IPS-NIHi11 (cell line): Measurements from ENCODE around the gene KIAA0930.

Source experiments
- DNase-seq: peaks from one replicate; pipeline ENCODE4 v3.0.0; 2012; ENCODE audit warnings: mixed read lengths, low spot score

The KIAA0930 gene

DNA sequence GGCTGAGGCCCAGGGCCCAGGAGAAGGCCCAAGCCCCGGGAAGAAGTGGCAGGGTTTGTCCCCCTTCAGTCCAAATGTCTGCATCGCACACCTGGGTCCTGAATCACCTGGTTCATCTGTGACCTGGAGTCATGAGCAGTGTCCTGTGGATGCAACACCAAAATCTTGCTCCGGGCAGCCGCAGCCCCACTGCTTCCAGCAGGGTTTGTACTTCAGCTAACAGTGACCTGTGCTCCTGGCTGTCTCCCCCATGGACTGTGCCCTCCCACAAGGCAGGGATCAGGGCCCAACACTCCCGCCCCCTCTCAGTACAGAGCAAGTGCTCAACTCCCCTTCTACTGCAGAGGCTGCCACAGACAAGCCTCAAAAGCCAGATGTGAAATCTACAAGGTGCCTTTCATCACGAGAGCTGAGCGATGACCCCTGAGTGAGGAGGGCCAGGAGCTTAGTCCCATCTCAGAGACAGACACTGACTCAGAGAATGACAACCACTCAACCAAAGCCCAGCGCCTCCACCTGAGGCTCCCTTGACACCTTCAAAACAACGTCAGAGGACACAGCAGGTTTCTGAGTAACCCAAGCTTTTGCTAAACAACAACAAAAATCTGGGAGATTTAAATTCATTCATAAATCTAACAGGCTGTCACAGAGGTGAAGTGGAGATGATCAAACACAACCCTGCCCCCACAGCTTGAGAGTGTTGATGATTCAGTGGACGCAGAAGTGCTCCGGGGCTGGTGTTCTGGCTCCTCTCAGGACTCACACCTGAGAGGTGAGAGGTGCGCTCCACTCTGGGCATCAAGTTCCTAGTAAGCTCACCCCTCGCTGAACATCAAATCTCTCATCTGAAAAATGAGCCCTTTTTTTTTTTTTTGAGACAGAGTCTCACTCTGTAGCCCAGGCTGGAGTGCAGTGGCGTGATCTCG, 3.4 kb downstream of the KIAA0930 start:
- DNase-seq: no peak

DNA sequence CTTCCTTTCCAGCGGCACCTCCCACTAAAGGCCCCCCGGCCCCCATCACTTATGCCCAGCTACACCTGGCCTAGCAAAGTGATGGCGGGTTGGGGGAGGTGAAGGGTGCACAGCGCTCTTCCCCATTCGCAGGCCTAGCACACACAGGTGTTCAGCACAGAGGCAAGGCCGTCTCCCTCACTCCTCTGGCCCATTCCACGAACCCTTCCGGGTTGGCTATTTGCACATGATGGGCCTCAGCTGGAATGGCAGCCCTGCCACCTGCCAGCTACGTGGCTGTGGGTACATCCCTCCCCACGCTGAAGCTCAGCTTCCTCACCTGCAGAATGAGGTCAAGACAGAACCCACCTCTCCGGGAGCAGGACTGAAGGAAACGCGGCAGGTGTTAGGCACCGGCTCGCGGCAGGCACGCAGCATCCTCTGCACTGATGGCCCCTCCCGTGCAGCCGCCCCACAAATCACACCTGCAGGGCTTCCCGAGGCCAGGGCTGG, 4.8 kb downstream of the KIAA0930 start:
- no peak for DNase-seq

DNA sequence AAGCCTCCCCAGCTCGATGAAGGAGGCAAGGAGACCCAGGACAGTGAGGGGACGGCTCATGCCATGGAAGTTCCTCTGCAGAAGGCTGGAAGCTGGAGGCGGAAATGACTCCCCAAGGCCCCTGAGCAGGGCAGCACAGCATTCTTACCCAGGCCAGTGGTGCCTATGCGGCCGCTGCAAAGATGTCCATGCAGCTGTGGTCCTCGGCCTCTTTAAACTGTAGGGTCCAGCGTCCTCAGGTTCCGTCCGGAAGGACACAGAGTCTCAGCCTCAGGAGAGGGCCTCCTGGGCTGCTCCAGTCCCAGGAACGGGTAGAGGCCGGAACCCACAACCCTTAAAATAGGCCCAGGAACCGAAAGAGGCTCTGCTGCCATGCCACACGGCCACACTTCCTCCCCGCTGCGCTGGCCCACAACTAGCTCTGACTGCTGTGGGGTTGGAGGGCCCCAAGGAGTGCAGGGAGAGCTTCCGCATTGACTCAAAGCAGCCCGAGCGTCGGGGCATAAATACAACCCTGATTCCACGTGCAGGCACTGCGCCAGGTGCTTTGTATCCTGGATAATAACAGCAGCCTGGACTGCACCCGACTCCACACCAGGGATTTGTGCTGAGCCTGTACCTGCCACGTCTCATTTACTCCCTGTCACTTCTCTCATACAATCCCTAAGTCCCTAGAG, 5.5 kb downstream of the KIAA0930 start:
- DNase-seq: no peak

DNA sequence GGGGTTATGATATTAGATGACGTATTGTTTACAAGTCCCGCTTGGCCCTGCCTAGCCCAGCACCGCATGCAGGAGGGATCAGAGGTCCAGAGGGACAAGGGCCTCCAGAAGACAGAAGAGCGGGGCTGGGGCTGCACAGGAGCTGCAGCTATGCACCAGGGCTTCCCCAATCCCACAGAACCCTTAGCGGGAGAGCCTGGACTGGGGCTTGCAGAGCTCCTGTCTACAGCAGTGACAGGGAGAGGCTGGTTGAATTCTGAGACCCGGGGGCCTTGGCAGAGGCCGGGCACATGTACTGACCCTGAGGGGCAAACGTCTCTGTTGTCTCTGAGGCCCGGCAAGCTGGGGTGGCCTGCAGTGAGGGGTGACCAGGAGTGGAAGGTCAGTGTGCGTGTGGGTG, 6.9 kb downstream of the KIAA0930 start:
- DNase-seq: no peak

DNA sequence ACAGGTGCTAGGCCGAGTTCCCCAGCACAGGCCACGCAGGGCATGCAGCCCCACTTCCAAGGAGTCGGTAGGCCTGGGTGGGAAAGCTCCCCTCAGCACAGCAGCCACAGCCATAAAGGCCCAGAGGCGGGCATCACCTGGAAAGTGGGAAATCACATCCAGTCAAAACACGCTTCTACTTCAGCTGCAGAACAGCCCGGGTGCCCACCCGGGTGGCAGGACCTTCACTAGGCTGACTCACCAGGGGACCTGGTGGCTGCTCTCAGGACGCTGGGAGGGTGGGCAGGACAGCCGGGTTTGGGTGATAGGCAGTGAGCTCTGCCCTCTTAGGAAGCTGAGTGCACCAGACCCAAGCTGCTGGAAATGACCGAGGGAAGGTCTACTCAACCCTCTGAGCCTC, 7.3 kb downstream of the KIAA0930 start:
- no peak for DNase-seq

DNA sequence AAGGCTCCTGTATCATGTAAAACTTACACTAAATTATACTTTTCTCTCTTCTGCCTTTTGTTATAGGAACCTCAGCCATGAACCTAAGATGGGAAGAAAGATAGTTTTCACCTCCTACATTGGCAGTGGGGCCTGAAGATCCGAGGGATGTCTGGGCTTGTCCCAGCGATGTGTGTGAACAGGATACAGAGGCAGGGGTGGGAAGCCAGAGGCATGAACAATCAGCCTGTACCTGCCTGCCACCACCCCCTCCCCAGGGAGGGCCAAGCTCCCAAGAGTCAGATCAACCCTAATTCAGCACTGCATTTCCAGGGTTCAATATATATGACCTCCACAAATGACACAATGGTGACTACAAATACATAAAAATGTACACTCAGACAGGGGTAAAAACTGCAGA, 9.4 kb downstream of the KIAA0930 start:
- DNase-seq: no peak

DNA sequence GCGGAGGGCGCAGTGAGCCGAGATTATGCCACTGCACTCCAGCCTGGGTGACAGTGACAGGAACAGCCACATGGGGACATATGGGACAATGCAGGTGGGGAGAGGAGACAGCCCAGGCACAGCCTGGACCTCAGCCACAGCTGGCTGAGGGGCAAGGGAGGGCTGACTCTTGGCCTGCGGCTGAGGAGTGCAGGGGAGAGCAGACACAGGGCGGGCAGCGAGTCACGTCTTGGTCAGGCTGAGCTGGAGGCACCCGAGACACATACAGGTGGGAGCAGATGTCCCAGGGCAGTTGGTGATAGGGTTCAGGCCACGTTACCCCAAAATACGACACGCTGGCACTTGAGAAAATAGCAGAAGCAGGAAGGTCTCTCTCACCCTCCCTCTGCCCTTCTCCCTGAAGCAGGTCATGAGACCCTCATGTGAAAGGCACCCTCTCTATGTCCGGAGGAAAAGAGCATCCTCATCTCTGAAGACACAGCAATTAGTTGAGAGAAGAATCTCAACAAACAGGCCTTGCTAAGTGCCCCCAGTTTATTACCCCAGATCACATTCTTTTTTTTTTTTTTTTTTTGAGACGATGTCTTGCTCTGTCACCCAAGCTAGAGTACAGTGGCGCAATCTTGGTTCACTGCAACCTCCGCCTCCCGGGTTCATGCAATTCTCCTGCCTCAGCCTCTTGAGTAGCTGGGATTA, 10.5 kb downstream of the KIAA0930 start:
- no peak for DNase-seq

DNA sequence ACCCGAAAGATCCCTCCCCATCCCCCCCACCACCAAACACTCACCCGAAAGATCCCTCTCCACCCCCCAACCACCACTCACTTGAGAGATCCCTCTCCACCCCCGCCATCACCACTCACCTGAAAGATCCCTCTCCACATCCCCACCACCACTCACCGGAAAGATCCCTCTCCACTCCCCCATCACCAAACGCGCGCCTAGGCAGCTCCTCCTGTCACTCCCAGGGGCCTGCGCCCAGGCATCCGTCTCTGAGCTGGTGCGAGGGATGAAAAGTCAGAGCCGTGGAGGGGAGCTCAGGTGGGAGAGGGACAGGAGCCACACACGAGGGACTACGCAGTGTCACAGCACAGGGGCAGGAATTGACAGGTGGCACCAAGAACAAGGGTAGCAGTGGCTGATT, 11.5 kb downstream of the KIAA0930 start:
- DNase-seq: no peak

DNA sequence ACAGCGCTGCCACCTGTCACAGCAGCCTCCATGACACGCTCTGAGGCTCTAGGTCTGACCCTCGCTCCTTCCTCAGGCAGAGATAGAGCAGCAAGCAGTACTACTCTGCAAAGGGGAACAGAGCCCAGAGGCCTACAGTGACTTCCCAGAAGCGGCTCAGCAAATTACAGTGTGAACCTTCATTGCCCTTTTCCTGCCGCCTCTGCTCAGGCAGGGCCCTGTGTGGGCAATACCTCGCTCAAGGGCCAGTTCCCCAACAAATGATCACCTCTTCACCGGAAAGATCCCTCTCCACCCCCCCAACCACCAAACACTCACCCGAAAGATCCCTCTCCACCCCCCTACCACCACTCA, 12.3 kb downstream of the KIAA0930 start:
- DNase-seq: no peak

DNA sequence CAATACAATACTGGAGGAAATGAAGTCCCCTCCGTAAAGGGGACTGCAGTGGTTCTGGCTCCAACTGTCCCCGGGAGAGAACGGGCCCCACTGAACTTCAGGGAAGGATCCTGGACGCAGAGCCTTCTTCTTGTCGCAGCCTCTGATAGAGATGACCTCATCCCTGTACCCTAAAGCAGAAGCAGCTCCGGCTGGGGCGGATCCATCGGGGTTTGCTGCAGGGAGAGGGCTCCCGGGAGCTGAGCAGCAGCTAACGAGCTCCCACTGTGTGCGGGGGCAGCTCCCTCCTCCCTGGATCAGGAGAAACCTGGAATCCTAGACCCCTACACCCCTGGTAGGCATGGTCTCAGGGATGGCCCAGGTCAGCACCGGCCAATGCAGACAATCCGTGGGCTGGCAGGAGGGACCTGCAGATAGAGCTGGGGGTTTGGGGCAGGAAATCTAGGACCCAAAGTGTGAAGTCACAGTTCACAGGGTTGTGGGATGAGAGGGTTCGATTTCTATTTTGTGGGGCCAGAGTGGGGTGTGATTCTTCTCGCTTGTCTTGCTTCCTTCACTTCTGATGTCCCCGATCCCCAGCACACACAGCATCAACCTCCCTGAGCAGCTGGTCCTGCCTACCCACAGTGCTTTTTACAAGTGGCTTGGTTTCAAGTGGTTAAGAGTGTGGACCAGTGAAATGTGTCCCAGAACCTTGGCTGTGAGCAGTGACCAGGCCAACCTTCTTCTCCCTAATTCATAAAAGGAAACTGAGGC, 12.9 kb downstream of the KIAA0930 start:
- no peak for DNase-seq

DNA sequence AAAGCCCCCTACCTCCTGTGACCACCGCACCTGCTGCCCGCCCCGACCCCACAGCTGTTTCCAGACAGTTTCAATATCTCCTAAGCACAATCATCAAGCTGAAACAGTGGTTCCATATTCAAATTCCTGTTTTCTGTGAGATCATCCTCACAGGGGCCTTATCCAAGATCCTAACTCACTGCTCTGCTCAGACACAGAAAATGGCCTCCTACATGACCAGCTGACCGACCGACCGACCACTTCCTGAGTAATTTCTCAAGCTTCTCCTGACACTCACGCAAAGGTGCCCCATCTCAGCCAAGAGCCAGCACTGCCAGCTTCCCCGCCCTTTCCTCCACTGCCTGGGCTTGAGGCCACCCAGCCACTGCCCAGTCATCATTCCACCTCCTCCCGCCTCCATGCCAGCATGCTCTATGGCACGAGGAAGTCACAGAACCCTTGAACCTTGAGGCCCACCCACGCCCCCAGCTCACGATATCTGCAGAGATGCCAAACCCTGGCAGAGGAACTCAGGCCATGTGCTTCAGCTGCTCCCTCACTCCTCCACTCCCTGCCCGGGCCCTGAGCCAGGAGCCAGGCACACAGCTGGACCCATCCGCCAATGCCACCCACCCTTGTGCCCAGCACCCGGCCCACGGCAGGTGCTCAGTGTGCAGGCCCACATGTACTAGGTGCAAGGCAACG, 14.0 kb downstream of the KIAA0930 start:
- no peak for DNase-seq

DNA sequence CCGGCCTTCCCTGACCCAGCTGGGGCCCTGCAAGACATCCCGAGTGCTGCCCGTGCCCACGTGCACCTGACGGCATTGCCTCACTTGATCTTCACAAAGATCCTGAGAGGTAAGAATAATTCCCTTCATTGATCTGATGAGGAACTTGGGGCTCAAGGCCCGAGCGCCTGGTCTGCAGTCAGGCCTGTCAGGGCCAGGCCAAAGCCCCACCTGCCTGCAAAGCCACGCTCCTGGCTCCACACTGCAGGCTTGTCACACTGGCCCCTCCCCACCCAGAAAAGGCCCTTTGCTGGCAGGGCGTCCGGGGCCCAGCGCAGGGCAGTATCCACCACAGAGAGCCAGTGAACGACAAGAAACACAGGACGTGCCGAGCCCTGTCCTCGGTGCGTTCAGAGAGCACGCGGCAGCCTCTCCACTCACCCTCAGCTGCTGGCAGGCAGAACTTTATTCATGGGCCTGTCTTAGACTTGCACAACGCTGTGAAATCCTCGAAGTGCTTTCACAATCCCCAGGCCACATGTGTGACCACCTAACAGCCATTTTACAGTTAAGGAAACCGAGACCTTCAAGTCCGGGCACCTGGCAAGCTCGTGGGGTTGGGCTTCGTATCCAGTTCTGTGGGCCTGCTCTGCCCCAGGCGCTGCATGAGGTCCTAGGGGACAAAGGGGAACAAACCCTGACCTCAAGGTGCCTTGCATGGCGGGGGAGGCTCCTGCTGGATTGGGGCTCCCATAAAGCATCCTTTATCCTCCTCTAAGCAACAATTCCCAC, 14.8 kb downstream of the KIAA0930 start:
- no peak for DNase-seq

DNA sequence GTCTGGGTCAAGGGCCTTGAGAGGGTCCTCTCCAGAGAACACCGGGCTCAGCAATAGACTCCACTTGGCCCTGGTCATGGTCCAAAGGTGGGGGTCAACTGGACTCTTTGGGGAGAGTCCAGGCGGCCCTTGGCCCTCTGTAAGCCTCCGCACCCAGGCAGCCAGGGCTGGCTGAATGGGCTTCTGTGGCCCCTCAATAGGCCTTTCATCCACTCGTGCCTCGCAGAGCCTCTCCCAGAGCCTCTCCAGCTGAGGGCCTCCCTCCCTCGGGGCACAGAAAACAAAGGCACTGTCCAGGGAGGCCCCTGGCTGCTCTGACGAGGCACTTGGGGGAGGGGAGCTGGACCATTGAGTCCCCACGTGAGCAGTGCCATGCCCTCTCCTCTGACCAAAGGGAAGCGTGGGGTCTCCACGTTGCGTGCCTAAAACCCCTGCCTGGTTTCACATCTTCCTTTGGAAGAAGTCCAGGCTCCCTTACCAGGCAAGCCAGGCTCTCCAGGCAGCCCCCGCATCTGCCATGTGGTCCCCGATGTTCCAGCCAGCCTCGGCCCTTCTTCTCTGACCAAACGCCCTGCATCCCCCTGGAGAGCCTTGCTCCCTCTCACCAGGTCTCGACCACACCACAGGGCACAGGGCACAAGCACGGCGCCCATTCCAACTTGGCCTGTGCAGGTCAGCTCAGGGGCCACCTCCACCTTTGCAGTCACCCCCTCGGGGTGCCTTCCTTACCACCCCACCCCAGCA, 15.5 kb downstream of the KIAA0930 start:
- no peak for DNase-seq

DNA sequence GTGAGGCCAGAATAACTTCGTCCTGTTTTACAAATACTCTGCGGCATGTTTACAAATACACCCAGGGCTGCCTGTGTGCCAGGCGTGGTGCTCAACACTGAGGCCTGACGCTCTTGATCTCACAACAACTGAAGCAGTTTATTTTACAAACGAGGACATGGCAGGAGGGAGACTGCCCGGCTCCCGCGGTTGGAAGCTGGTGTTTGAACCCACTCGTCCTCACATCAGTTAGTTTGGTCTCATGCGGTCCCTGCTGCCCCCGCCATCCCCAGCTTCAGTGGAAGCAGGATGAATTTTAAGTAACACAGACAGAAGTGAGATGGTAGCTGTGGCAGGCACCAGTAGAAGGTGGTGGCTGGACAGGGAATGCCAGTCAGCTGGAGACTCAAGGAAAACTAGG, 16.4 kb downstream of the KIAA0930 start:
- DNase-seq: no peak

DNA sequence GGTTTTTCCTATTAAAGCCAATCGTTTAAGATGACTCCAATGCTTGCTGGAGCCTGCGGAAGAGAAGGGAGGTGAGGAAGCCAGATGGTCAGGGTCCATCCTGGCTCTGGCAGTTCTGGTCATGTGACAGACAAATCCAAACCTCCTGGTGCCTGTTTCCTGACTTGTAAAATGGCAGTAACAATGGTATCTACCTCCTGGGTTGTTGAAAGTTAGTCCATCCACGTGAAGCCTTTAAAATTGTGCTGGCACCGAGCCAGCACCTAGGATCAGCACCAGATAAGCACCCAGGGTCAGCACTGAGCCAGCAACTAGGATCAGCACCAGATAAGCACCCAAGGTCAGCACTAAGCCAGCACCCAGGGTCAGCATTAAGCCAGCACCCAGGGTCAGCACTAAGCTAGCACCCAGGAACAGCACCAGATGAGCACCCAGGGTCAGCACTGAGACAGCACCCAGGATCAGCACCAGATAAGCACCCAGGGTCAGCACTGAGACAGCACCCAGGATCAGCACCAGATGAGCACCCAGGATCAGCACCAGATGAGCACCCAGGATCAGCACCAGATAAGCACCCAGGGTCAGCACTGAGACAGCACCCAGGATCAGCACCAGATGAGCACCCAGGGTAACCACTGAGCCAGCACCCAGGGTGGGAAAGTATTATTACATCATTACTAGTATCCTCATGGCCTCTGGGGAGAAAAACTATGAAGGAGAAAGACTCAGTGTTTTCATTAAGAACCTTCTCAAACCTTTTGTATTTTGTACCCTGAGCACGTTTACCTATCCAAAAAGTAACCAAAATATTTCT, 17.2 kb downstream of the KIAA0930 start:
- no peak for DNase-seq

DNA sequence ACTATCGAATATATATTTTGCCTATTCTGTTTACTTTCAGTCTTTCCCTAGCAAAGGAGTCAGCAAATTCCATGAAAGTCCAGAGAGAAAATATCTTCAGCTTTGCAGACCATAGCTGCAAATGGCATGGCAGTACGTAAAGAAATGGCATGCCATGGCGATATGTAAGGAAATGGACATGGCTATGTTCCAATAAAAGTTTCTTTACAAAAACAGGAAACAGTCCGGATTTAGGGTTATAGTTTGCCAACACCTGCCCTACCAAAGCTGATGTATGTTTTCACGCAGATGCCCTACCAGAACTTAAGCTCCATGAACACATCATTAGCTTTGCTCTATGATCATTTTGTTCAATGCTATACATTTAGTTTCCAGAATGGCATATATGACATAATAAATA, 19.5 kb downstream of the KIAA0930 start:
- DNase-seq: no peak

DNA sequence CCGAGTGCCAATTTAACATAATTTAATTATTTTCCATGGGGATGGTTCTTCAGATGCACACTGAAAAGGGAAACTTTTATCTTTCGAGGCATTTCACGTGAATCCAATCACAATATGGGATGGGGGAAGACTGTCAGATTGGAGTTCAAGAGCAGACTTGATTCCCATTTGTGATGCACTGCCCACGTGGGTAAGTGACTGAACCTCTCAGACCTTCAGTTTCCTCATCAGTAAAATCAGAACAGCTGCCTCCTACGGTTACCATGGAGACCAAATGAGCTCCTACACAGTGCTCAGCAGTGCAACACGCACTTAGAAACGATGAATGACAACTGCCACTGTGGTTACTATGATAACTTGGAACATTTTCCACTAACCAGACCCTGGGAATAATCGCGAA, 21.7 kb downstream of the KIAA0930 start:
- no peak for DNase-seq

DNA sequence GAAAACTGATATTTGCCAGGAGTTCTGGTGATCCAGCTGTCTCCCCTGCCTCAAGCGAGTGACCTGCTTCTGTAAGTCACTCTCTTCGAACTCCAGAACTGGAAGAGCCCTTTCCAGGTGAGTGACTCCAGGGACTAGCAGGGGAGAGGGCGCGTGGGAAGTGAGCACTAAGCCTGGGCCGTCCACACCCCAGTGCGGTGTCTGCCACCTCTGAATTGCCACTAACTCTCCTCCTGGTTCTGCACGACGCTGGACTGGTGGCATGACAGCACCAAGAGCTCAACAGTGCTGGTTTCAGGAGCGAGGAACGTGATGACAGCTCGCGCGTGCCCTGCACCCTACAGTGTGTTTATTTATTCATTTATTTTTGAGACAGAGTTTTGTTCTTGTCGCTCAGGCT, 22.9 kb downstream of the KIAA0930 start:
- no peak for DNase-seq

DNA sequence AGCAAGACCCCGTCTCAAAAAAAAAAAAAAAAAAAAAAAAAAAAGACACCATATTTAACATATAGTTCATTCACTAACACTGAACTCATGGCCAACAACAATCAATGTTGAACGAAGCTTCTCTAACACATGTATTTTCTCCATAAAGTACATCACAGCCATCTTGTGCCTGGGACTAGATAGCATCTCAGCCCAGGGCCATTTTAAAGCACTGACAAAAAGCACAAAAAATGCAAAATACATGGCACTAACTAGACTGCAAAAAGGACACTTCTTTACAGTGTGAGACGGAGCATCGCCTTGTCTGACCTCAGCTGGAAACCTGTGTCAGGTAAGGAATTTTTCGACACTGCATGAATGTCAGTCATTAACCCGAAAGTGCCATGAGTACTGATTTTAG, 23.3 kb downstream of the KIAA0930 start:
- no peak for DNase-seq
